ENCODE data around the gene SLC15A1.

GRCh38 chr13:98775386-98775785 lies 22.9 kb upstream of the SLC15A1 start:
- TF ChIP-seq CTCF (IDR thresholded peaks at IDR 0.05): no peak
- no peak for TF ChIP-seq POLR2AphosphoS5 (IDR thresholded peaks at IDR 0.05)
- no peak for TF ChIP-seq EP300 (IDR thresholded peaks at IDR 0.05; ENCODE audit: low read depth)

All from transverse colon (tissue), 4 donors.